WERI-Rb-1 (cell line): ENCODE data around the gene INTS6L.
"Not testable (repeated sequence)": the region's sequence is repeated elsewhere in the genome, so short reads cannot be mapped to it uniquely, and the experiment has no call there.

Experiments
- DNase-seq: peaks from one replicate; pipeline ENCODE4 v3.0.0-alpha.2; 2020
- H3K27ac ChIP-seq: fragments of 250-450 bp; sonication (Bioruptor Pico); 2 replicates; pipeline ENCODE4 v1.5.1; 2020; ENCODE audit warnings: mild to moderate bottlenecking, moderate library complexity
- H3K27me3 ChIP-seq: fragments of 250-450 bp; sonication (Bioruptor Pico); 2 replicates; pipeline ENCODE4 v1.5.1; 2021; ENCODE audit warnings: mild to moderate bottlenecking, low read depth, moderate library complexity; ENCODE audit not compliant: insufficient read depth, severe bottlenecking
- H3K36me3 ChIP-seq: fragments of 250-450 bp; sonication (Bioruptor Pico); 2 replicates; pipeline ENCODE4 v1.5.1; 2020; ENCODE audit warnings: mild to moderate bottlenecking, moderate library complexity
- H3K4me3 ChIP-seq: 2 replicates; pipeline ENCODE4 v1.5.1; 2011; ENCODE audit warnings: low read depth, mild to moderate bottlenecking, control low read depth, low read length
- H3K9me3 ChIP-seq: fragments of 250-450 bp; sonication (Bioruptor Pico); 2 replicates; pipeline ENCODE4 v1.5.1; 2021; ENCODE audit warnings: mild to moderate bottlenecking, moderate library complexity; ENCODE audit not compliant: severe bottlenecking
- CTCF ChIP-seq: IDR thresholded peaks from 2 replicates; pipeline ENCODE4 v1.5.1; 2011; ENCODE audit warnings: low read depth, mild to moderate bottlenecking, control low read depth, inconsistent platforms, low read length

The INTS6L gene

GRCh38 chrX:135595543-135595942 is 75.1 kb downstream of the INTS6L start:
- TF ChIP-seq CTCF = no peak

GRCh38 chrX:135596495-135596894 is 76.0 kb downstream of the INTS6L start:
- no peak overlapping the region for H3K27ac ChIP-seq
- H3K4me3 ChIP-seq = no peak overlapping the region
- no peaks in the 10 kb centered on the region for H3K9me3 ChIP-seq
- peak; percentile 73 for TF ChIP-seq CTCF
- peak; percentile 51 for DNase-seq
- H3K27me3 ChIP-seq = peaks cover 10% of the 10 kb centered on the region
- H3K36me3 ChIP-seq = no peaks in the 10 kb centered on the region

More at GRCh38 chrX:135595543-135595942, 75.1 kb downstream of the INTS6L start:
- H3K9me3 ChIP-seq = no peaks in the 10 kb centered on the region
- H3K4me3 ChIP-seq = no peak overlapping the region
- H3K36me3 ChIP-seq = no peaks in the 10 kb centered on the region
- peaks cover 10% of the 10 kb centered on the region for H3K27me3 ChIP-seq
- no peak for DNase-seq
- no peak overlapping the region for H3K27ac ChIP-seq

- peaks cover 30% of the 10 kb centered on the region for H3K27me3 ChIP-seq
Observed at GRCh38 chrX:135605906-135606305, 85.4 kb downstream of the INTS6L start.

GRCh38 chrX:135624408-135625204 is 104.1 kb downstream of the INTS6L start:
- not testable (repeated sequence) for H3K4me3 ChIP-seq, DNase-seq, H3K9me3 ChIP-seq, H3K27ac ChIP-seq, H3K36me3 ChIP-seq
- peaks cover 39% of the 10 kb centered on the region for H3K27me3 ChIP-seq

More at GRCh38 chrX:135605906-135606305, 85.4 kb downstream of the INTS6L start:
- H3K9me3 ChIP-seq = no peaks in the 10 kb centered on the region
- TF ChIP-seq CTCF = no peak
- H3K4me3 ChIP-seq = no peak overlapping the region
- DNase-seq = no peak
- H3K36me3 ChIP-seq = no peaks in the 10 kb centered on the region
- H3K27ac ChIP-seq = no peak overlapping the region

- TF ChIP-seq CTCF = peak; percentile 24; the same call in 1 of the 2 replicates
- Histone ChIP-seq H3K4me3 (no peak overlapping the region), H3K27ac (no peak overlapping the region), H3K27me3 (peaks cover 45% of the 10 kb centered on the region), H3K36me3 (no peaks in the 10 kb centered on the region), H3K9me3 (no peaks in the 10 kb centered on the region)
- DNase-seq = peak; percentile 13
Observed at GRCh38 chrX:135625995-135626394, 105.5 kb downstream of the INTS6L start.

GRCh38 chrX:135629342-135629741 is 108.9 kb downstream of the INTS6L start:
- peaks cover 47% of the 10 kb centered on the region for H3K27me3 ChIP-seq
- TF ChIP-seq CTCF = no peak
- H3K9me3 ChIP-seq = no peaks in the 10 kb centered on the region
- H3K27ac ChIP-seq = no peak overlapping the region
- H3K4me3 ChIP-seq = no peak overlapping the region
- H3K36me3 ChIP-seq = no peaks in the 10 kb centered on the region
- no peak for DNase-seq
